Naive thymus-derived CD4-positive, alpha-beta T cell (primary cell): Measurements from ENCODE around the gene MLXIPL. TPM values are rescaled to one million over a fixed set of nuclear protein-coding genes. Genes with fewer than 3 reads are reported as not detected.
"Not testable (repeated sequence)": the region's sequence is repeated elsewhere in the genome, so short reads cannot be mapped to it uniquely, and the experiment has no call there.

Experiments
- ATAC-seq: fragments of 150-1000 bp; cut with Tn5 transposase; 2 replicates; pipeline ENCODE4 v1.10.0; 2021; ENCODE audit warnings: mild to moderate bottlenecking, moderate library complexity
- CTCF ChIA-PET: fragments of 350-600 bp; sonication (Branson Sonifier 250); formaldehyde crosslinking; loops from one replicate; lab custom pipeline; 2021; ENCODE audit warnings: antibody characterized with exemption; lab: Charles Lee
- POLR2A ChIA-PET: fragments of 350-600 bp; sonication (Branson Sonifier 250); formaldehyde crosslinking; loops from one replicate; lab custom pipeline; 2021; ENCODE audit warnings: antibody characterized with exemption, inconsistent platforms; lab: Charles Lee
- DNase-seq, 9 donors: peaks; one replicate each; pipeline versions ENCODE4 v3.0.0 to v3.0.0-alpha.2; 2020 to 2022; ENCODE audit warnings: mixed read lengths in 1 of 9
- H3K27ac ChIP-seq: one replicate; pipeline ENCODE4 v1.7.0; 2013; ENCODE audit warnings: mild to moderate bottlenecking, low read depth, low read length, moderate library complexity
- H3K27me3 ChIP-seq, 2 donors: one replicate each; pipeline ENCODE4 v1.7.0; 2013; ENCODE audit warnings: low read length in 2 of 2, mild to moderate bottlenecking in 2 of 2, moderate library complexity in 2 of 2; ENCODE audit not compliant: control insufficient read depth in 2 of 2, insufficient read depth in 2 of 2
- H3K36me3 ChIP-seq, 3 experiments: 1 replicate in 2 of 3; 2 replicates in 1 of 3; pipeline ENCODE4 v1.7.0; 2013; ENCODE audit warnings: low read length in 3 of 3, mild to moderate bottlenecking in 3 of 3, moderate library complexity in 1 of 3; ENCODE audit not compliant: insufficient read depth in 3 of 3, control insufficient read depth in 2 of 3
- H3K4me1 ChIP-seq, 2 donors: one replicate each; pipeline ENCODE4 v1.7.0; 2013; ENCODE audit warnings: low read length in 2 of 2, mild to moderate bottlenecking in 2 of 2, moderate library complexity in 1 of 2; ENCODE audit not compliant: control insufficient read depth in 2 of 2, insufficient read depth in 2 of 2
- H3K4me3 ChIP-seq: 2 replicates; pipeline ENCODE4 v1.7.0; 2013; ENCODE audit warnings: mild to moderate bottlenecking, low read length
- H3K9me3 ChIP-seq, 3 experiments: 1 replicate in 2 of 3; 2 replicates in 1 of 3; pipeline ENCODE4 v1.7.0; 2013; ENCODE audit warnings: low read length in 3 of 3; ENCODE audit not compliant: control insufficient read depth in 2 of 3
- H3K27ac Mint-ChIP-seq, 9 donors: one replicate each; pipeline ENCODE4 v1.8.0; 2020 to 2022; ENCODE audit warnings: mixed read lengths in 9 of 9, mild to moderate bottlenecking in 8 of 9, moderate library complexity in 5 of 9, inconsistent platforms in 2 of 9
- H3K27me3 Mint-ChIP-seq, 5 donors: one replicate each; pipeline ENCODE4 v1.8.0; 2021 to 2022; ENCODE audit warnings: mixed read lengths in 5 of 5, mild to moderate bottlenecking in 1 of 5
- H3K36me3 Mint-ChIP-seq, 5 donors: one replicate each; pipeline ENCODE4 v1.8.0; 2020 to 2022; ENCODE audit warnings: mixed read lengths in 5 of 5, mild to moderate bottlenecking in 3 of 5, inconsistent platforms in 1 of 5
- H3K4me1 Mint-ChIP-seq, 7 donors: one replicate each; pipeline ENCODE4 v1.8.0; 2020 to 2022; ENCODE audit warnings: mixed read lengths in 7 of 7, mild to moderate bottlenecking in 3 of 7, inconsistent platforms in 1 of 7
- H3K4me3 Mint-ChIP-seq, 10 donors: one replicate each; pipeline ENCODE4 v1.8.0; 2020 to 2022; ENCODE audit warnings: mild to moderate bottlenecking in 10 of 10, mixed read lengths in 10 of 10, moderate library complexity in 6 of 10, inconsistent platforms in 2 of 10
- H3K9me3 Mint-ChIP-seq, 11 donors: one replicate each; pipeline ENCODE4 v1.8.0; 2020 to 2022; ENCODE audit warnings: mixed read lengths in 11 of 11, mild to moderate bottlenecking in 4 of 11, inconsistent platforms in 1 of 11, moderate library complexity in 1 of 11
- intact Hi-C, 2 donors: fragments of 100-400 bp; cut with micrococcal nuclease; formaldehyde crosslinking; loops; one replicate each; pipeline ENCODE4 v1.15.1; 2023
- polyA plus RNA-seq, 2 donors: library from polyadenylated mRNA; unstranded; fragments of 300-500 nt; fragmentation: Illumina TruSeq; gene quantifications; one replicate each; pipeline ENCODE4 v1.2.3, GENCODE V29; 2021
- total RNA-seq, 6 experiments: library from RNA in 5 of 6; stranded (reverse) in 5 of 6; gene quantifications; 1 replicate in 5 of 6; 2 replicates in 1 of 6; pipeline ENCODE4 v1.2.3 and lab custom pipeline; 2021 to 2026

Gene MLXIPL
- total and polyA plus RNA-seq, 7 experiments from 2014 or later: not detected

DNA sequence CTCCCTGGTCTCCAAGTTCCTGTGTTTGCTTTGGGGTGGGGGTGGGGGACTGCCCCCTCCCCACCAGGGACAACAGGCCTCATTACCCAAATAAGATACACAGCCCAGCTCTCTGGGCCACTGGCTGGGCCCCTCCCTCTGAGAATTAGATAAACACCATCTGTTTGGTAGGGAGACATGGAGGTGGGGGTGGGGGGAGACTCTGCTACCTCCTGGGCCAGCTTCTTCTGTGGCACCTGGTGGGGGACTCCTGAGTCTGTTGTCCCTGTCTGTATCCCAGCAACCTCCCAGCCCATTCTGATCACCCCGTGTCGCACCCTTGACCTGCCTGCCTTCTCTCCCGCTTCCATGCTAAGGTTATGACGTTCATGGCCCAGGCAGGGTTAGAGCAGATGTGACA is 5.8 kb downstream of the MLXIPL start:
- no peaks in the 10 kb centered on the region for H3K36me3 Mint-ChIP-seq
- ATAC-seq (no peak), DNase-seq (no peak)
- H3K27me3 Mint-ChIP-seq: peaks cover 18 to 49% (median 30%) of the 10 kb centered on the region in 5 donors
- no peaks in the 10 kb centered on the region for H3K9me3 Mint-ChIP-seq
- H3K9me3 ChIP-seq: no peaks in the 10 kb centered on the region
- H3K36me3 ChIP-seq: no peaks in the 10 kb centered on the region
- ChIA-PET CTCF (no interaction called here), POLR2A (no interaction called here)
- no peak overlapping the region for H3K27ac ChIP-seq
- no peak overlapping the region for H3K4me3 ChIP-seq
- no peak overlapping the region for H3K4me3 Mint-ChIP-seq
- peaks cover 0 to 7% (median 3%) of the 10 kb centered on the region in 7 donors for H3K4me1 Mint-ChIP-seq
- no peaks in the 10 kb centered on the region for H3K27me3 ChIP-seq
- no peak overlapping the region for H3K27ac Mint-ChIP-seq
- H3K4me1 ChIP-seq: no peaks in the 10 kb centered on the region
- intact Hi-C loops: no loop called here

DNA sequence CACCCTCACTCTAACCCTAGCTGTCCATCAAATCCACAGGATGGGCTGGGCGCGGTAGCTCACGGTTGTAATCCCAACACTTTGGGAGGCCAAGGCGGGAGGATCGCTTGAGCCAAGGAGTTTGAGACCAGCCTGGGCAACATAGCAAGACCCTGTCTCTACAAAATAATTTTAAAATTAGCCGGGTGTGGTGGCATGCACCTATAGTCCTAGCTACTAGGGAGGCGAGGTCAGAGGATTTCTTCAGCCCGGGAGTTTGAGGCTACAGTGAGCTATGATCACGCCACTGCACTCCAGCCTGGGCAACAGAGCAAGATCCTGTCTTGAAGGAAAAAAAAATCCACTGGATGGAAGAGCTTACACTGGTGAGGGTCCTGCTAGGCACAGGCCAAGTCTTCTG is 6.8 kb downstream of the MLXIPL start:
- H3K36me3 Mint-ChIP-seq, H3K4me1 Mint-ChIP-seq, ATAC-seq, intact Hi-C loops, H3K27ac ChIP-seq, H3K36me3 ChIP-seq, H3K9me3 Mint-ChIP-seq, H3K4me3 Mint-ChIP-seq, H3K27me3 ChIP-seq, H3K27ac Mint-ChIP-seq, H3K4me1 ChIP-seq, H3K4me3 ChIP-seq, DNase-seq, H3K9me3 ChIP-seq, POLR2A ChIA-PET: not testable (repeated sequence)
- CTCF ChIA-PET: interaction anchor here (0.6 to 2.1 kb wide), 3 partner anchors 10 to 267 kb away, joined by 3 to 9 read pairs (median 6); no protein-coding TSS in a partner anchor
- H3K27me3 Mint-ChIP-seq: peaks cover 18 to 48% (median 29%) of the 10 kb centered on the region in 5 donors

DNA sequence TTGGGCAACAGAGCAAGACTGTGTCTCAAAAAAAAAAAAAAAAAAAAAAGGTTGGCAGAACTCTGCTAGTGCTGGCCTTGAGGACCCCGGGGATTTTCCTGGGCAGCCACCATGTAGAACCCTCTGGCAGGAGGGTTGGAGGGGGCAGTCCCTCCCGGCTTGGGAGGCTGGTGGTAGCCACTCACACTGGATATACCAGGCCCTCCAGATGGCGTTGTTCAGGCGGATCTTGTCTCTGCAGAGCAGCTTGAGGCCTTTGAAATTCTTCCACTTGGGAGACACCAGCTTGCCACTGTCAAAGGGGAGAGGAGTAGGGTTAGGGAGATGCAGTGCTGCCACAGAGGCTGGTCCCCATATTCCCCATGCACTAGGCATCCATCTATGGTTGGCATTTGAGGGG is 8.4 kb downstream of the MLXIPL start:
- ChIA-PET POLR2A (no interaction called here), CTCF (interaction anchor here (0.6 to 2.1 kb wide), 3 partner anchors 9 to 993 kb away, joined by 3 to 9 read pairs (median 4); no protein-coding TSS in a partner anchor)
- H3K4me3 Mint-ChIP-seq: no peak overlapping the region
- H3K36me3 ChIP-seq: no peaks in the 10 kb centered on the region
- no peaks in the 10 kb centered on the region for H3K9me3 ChIP-seq
- H3K4me1 Mint-ChIP-seq: no peaks in the 10 kb centered on the region
- H3K27me3 Mint-ChIP-seq: peaks cover 23 to 47% (median 28%) of the 10 kb centered on the region in 5 donors
- no peaks in the 10 kb centered on the region for H3K27me3 ChIP-seq
- DNase-seq (no peak), ATAC-seq (no peak)
- no peaks in the 10 kb centered on the region for H3K9me3 Mint-ChIP-seq
- H3K36me3 Mint-ChIP-seq: no peaks in the 10 kb centered on the region
- H3K4me3 ChIP-seq: no peak overlapping the region
- H3K4me1 ChIP-seq: no peaks in the 10 kb centered on the region
- H3K27ac Mint-ChIP-seq: no peak overlapping the region
- intact Hi-C loops: no loop called here
- no peak overlapping the region for H3K27ac ChIP-seq

DNA sequence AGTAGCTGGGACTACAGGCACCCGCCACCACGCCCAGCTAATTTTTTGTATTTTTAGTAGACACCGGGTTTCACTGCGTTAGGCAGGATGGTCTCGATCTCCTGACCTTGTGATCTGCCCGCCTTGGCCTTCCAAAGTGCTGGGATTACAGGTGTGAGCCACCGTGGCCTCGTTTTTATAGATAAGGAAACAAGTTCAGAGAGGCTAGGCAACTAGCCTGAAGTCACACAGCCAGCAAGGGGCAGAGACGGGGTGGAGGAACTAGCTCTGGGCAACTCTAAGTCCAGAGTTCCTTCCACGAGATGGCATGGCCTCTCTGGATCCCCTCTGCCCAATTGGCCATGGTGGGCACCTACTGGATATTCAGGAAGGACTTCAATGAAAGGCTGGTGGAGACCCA is 9.4 kb downstream of the MLXIPL start:
- H3K4me3 ChIP-seq, H3K36me3 ChIP-seq, H3K4me1 ChIP-seq, H3K27ac Mint-ChIP-seq, H3K9me3 ChIP-seq, ATAC-seq, intact Hi-C loops, H3K36me3 Mint-ChIP-seq, H3K27me3 ChIP-seq, H3K4me3 Mint-ChIP-seq, DNase-seq, H3K9me3 Mint-ChIP-seq, H3K27ac ChIP-seq, POLR2A ChIA-PET, H3K4me1 Mint-ChIP-seq: not testable (repeated sequence)
- H3K27me3 Mint-ChIP-seq: peaks cover 24 to 47% (median 31%) of the 10 kb centered on the region in 5 donors
- CTCF ChIA-PET: interaction anchor here (0.7 kb wide), 1 partner anchor 116 kb away, joined by 3 read pairs; no protein-coding TSS in a partner anchor

DNA sequence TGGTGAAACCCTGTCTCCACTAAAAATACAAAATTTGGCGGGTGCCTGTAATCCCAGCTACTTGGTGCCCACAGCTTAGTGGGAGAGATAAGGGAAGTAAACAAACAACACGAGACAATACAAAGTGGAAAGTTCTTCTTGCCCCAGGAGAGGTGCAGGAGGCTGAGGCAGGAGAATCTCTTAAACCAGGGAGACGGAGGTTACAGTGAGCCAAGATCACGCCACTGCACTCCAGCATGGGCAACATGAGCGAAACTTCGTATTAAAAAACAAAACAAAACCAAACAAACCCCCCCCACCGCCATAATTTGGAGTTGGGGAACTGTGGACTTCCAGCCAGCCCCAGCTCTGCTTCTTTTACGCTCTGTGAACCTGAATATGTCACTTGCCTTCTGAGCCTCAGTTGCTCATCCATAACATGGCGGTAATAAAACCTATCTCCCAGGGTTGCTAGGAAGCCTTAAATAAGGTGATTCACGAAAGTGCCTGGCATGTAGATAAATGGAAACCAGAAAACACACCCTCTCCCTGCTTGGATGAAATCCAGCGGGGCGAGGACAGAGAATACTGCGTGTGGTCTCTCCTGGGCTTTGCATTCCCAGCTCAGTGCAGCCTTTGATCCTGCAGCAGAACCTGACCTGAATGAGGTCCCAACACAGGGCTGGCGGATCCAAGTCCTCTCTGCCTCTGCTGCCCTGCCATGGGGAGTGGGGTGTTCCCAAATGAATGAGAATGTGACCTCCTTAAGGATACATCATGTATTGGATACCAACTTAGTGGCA is 10.2 kb downstream of the MLXIPL start:
- Histone ChIP-seq H3K4me1 (no peaks in the 10 kb centered on the region), H3K36me3 (no peaks in the 10 kb centered on the region), H3K9me3 (no peaks in the 10 kb centered on the region), H3K4me3 (no peak overlapping the region), H3K27ac (no peak overlapping the region), H3K27me3 (no peaks in the 10 kb centered on the region)
- POLR2A ChIA-PET: no interaction called here
- intact Hi-C loops: no loop called here
- no peak overlapping the region for H3K4me3 Mint-ChIP-seq
- H3K27me3 Mint-ChIP-seq: peaks cover 19 to 54% (median 33%) of the 10 kb centered on the region in 5 donors
- ATAC-seq: no peak
- no peak for DNase-seq
- H3K9me3 Mint-ChIP-seq: no peaks in the 10 kb centered on the region
- CTCF ChIA-PET: no interaction called here
- H3K4me1 Mint-ChIP-seq: no peaks in the 10 kb centered on the region
- no peaks in the 10 kb centered on the region for H3K36me3 Mint-ChIP-seq
- H3K27ac Mint-ChIP-seq: no peak overlapping the region

DNA sequence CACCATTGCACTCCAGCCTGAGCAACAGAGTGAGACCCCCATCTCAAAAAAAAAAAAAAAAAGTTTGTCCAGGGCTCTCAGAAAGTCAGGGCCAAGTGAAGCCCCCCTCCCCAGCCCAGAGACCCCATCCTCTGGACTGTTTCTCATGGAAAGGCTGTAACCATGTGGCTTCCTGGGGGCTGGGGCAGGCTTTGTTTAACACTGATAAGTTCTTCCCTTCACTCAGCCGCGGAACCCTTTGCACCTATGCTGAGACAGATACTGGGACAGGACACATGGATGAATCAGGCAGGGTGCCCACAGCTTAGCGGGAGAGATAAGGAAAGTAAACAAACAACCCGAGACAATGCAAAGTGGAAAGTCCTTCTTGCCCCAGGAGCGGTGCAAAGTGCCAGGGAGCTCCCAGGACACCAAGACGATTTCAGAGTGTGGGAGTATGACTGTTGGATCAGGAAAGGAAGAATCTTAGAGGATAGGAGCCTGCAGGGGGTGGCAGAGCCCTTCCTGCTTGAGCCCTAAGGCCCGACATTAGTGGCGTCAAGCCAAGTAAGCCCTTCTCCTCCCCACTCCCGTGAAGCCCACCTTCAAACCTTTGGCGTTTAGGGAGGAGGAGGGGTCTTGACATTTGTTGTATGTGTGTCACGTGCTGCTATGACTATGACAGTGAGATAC is 11.6 kb downstream of the MLXIPL start:
- no peaks in the 10 kb centered on the region for H3K9me3 Mint-ChIP-seq
- intact Hi-C loops: no loop called here
- peaks cover 19 to 60% (median 33%) of the 10 kb centered on the region in 5 donors for H3K27me3 Mint-ChIP-seq
- DNase-seq (no peak), ATAC-seq (no peak)
- Histone ChIP-seq H3K36me3 (no peaks in the 10 kb centered on the region), H3K27ac (no peak overlapping the region), H3K9me3 (no peaks in the 10 kb centered on the region), H3K4me3 (no peak overlapping the region), H3K27me3 (no peaks in the 10 kb centered on the region), H3K4me1 (no peaks in the 10 kb centered on the region)
- no peaks in the 10 kb centered on the region for H3K4me1 Mint-ChIP-seq
- no peaks in the 10 kb centered on the region for H3K36me3 Mint-ChIP-seq
- H3K4me3 Mint-ChIP-seq: no peak overlapping the region
- CTCF ChIA-PET: no interaction called here
- POLR2A ChIA-PET: no interaction called here
- H3K27ac Mint-ChIP-seq: no peak overlapping the region
